ENCODE measurements around the gene PPM1F.

- TF ChIP-seq CTCF (IDR thresholded peaks at IDR 0.05) (no peak), EZH2 (IDR thresholded peaks at IDR 0.05; ENCODE audit: borderline replicate concordance, insufficient read depth, low read depth, low read length, poor library complexity, severe bottlenecking) (no peak)
Observed at GRCh38 chr22:22001664-22002525, 49.2 kb upstream of the PPM1F start.

Data from B cell (primary cell).